Activated CD4-positive, CD25-positive, alpha-beta regulatory T cell treated with anti-CD3 and anti-CD28 coated beads, Interleukin-2, amount 50 U/mL, for 72 hours (primary cell): ENCODE measurements around the gene TPRKB.
"Not testable (repeated sequence)": the region's sequence is repeated elsewhere in the genome, so short reads cannot be mapped to it uniquely, and the experiment has no call there.

ENCODE experiments used
- DNase-seq: peaks from one replicate; pipeline ENCODE4 v3.0.0; 2021

Gene TPRKB

DNA sequence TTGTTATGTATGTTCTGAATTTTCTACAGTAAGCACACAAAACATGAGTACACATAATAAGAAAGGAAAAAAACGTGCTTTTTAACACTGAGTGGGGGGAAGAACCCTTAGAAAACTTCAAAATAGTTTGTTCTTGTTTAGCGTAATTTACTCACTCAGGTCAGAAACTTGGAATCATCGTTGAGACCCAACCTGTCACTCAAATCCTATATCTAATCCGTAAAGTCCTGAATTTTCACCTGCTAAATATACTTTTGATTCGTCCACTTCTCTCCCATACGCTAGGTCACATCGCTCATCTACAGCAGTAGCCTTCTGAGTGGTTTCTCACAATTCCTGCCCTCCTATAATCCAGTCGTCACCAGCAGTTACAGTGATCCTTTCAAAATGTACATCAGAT is 767 bp downstream of the TPRKB start:
- DNase-seq: no peak

DNA sequence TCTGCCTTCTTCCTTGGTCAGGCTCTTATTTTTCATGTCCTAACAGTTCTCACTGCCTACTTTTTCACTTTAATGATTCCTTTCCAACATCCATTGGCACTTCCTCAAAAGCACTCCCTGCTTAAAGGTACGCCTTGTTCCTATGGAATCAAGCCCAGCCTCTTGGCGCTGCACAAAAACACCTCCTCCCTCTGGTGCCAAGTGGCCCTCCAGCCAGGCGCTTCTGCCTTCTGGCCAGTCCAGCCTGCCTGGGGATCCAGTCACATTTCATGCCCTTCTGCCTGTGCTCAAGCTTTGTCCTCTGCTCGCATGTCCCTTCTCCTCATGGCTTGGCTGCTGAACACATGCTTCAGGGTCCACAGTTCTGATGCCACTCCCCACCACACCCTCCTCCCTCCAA is 6.3 kb downstream of the TPRKB start:
- DNase-seq: no peak

DNA sequence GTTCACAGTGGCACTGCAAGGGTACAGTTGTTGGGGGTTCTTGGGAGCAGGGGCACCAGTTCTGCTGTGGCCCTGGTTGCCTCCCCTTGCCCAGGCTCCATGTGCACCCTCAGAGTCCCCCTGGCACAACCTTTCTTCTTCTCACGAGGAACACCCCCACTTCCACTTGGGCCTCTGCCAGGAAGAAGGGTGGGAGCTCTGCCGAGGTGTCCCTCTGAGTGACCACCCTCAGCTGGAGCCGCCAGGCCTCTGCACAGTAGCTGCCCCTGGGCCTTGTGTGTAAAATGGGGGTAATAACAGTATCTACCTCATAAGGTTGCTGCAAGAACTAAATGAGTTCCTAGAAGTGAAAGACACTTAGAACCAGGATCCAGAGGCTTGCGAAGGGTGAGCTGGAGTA is 8.4 kb downstream of the TPRKB start:
- DNase-seq: no peak

DNA sequence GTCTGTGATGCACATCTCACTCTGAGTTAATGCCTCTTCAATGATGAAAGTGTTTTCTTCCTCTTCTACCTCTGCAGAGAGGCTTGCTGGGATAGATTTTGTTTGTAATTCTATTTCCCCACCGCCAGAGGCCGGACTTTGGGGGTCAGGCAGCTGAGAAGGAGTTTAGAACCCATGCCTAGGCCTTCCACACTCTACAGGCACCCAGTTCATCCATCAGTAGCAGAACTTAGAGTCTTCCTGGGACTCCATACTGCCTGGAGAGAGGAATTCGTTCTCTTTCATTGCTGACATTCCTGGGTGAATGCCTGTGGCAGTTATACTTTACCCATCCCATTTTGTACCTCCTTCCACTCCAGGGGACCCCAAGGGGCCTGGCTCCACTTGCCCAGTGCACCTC is 9.1 kb downstream of the TPRKB start:
- no peak for DNase-seq

DNA sequence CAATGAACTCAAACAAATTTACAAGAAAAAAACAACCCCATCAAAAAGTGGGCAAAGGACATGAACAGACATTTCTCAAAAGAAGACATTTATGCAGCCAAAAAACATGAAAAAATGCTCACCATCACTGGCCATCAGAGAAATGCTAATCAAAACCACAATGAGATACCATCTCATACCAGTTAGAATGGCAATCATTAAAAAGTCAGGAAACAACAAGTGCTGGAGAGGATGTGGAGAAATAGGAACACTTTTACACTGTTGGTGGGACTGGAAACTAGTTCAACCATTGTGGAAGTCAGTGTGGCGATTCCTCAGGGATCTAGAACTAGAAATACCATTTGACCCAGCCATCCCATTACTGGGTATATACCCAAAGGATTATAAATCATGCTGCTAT is 10.5 kb downstream of the TPRKB start:
- not testable (repeated sequence) for DNase-seq

DNA sequence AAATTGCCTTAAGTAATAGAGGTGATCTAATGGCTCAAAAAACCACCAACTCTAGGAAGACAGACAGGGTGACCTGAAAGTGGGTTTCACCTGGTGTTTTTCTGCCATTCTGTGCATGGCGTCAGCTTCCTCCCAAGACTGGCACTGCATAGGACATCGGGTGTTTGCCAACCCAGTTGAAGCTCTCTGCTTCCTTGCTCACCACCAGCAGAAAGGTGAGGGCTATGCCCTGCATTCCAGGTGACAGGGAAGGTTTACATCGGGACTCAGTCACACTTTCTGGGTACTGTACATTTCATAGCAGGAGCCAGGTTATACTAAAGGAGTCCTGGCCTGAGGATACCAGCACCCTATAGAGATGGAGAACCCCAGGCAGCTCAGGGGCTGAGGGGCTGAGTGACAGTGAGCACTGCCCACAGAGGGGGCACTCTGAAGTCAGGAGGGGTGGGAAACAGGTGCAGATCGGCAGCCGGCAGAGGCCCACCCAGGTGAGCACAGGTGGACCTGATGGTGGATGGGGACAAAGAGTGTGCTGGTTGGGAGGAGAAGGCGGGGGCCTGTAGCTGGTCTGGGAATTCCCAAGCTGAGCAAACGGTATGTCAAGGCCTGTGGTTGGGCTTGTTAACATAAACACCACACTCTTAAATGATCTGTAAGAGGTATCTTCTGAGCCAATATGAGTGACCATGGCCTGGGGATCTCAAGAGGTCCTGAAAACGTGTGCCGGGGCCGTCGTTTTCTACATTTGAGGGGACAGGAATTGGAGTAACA is 18.1 kb downstream of the TPRKB start:
- no peak for DNase-seq

DNA sequence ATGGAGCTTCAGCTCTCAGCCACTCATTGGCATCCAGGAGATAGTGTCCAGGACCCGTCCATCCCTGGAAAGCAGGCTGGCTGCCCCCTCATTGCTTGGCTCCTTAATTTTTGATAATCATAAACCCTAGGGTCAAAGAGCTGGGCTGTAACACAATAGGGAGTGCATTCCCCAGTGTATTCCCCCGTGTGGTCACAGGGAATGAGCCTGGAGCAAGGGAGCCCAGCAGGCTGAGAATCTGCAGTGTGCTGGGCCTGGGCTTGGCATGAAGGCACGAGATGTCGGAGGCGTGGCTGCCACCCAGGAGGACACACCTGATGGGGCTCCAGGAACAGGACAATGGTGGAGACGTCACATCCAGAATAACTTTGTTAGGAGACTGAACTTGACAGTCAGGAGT is 18.7 kb downstream of the TPRKB start:
- DNase-seq: no peak

DNA sequence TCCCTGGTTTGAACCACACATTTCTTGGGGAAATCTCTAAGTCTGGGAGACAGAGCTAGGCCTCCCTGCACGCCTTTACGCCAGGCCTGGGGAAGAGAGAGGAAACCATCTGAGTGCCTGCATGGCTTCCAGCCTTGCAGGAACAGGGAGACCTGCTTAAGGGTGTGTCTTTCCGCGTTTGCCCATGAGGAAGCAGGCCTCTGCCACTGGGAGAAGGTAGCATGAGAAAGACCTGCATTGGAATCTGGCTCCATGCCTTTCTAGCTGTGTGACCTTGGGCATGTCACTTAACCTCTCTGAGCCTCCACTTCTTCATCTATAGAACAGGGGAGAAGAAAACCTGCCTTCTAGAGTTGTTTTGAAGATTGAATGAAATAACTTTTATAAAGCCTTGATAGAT is 19.4 kb downstream of the TPRKB start:
- not testable (repeated sequence) for DNase-seq

DNA sequence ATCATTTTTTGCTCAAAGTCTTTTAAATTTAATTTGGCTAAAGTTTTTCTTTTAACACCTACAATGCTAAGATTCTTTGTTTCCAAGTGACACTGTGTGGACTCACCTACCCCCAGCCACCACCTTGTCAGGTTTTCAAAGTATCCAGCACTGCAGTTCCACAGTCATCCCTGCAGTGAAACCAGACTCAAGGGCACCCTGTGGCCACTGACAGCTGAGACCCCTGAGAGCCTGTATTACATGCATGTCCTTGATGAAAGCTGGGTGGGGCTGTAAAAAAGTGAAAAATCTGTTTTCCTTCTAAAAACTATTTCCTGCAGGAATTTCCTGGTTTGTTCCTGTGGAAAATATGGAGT is 19.9 kb downstream of the TPRKB start:
- DNase-seq: no peak

DNA sequence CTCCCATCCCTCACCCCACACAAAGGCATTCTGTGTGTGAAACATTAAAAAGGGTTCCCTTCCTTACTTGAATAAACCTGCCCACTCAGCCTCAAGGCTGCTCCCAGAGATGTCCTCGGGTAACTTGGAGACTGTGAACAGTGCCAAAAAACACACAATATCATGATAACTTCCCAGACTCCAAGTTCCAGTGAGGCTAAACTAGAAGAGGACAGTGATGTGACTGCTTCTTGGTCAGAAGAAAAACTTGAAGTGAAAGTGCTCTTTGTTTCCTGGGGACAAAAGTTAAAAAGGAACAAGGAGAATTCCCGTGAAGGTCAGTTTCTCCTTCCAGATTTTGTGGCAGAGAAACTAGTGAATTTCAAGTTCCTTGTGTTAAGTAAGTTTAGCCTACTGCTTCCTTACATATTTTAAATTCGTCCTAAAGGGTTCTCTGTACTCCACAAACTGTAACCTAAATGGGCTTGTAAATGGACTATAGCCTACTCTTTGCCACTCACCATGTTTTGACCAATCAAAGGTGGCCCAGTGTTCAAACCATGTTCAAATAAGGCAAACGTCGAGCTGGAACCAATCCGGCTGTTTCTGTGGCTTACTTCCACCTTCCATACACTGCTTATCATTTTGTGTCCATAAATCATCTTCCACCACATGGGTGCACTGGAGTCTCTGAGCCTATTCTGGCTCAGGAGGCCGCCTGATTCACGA is 20.4 kb downstream of the TPRKB start:
- DNase-seq: no peak

DNA sequence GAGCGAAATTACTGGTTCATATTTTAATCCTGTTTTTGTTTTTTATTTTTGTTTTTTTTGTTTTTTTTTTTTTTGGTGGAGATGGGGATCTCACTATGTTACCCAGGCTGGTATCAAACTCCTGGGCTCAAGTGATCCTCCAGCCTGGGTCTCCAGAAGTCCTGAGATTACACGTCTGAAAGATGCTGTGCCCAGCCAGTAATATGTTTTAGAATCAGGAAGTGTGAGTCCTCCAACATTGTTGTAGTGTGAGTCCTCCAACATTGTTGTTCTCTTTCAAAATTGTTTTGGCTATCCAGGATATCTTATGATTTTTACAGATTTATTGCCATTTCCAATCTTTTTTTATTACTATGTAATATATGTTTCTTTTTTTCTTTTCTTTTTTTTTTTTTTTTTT is 23.1 kb downstream of the TPRKB start:
- no peak for DNase-seq

DNA sequence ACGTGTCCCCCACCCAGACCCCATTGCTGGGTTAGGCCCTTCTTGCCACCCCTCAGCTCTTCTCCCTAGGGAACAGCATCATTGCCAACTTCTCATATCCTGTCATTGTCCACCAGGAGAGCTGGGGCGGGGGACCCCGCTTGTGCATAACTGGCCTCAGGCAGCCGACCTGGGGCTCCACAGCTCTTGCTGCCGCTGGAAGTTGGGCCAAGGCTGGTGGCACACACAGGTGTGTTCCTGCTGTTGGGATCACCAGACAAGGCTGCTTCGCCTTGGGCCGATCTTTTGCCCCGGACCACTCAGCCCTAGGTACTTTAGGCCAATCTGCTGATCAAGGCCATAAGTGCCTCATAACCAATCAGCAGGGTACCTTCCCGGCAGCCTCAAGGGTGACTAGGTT is 28.6 kb downstream of the TPRKB start:
- DNase-seq: no peak

DNA sequence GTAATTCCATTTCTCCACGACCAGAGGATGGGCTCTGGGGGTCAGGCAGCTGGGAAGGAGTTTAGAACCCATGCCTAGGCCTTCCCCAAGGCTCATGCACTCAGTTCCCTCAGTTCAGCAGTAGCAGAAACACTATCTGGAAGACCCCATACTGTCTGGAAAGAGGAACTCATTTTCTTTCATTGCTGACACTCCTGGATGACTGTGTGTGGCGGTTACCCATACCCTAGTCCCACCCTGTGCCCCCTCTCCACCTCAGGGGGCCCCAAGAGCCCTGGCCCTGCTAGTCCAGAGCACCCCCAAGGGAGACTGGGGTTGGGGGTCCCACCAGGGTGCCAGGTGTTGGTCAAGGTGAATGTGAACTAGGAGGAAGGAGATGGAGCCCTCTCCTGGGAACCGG is 29.5 kb downstream of the TPRKB start:
- no peak for DNase-seq

DNA sequence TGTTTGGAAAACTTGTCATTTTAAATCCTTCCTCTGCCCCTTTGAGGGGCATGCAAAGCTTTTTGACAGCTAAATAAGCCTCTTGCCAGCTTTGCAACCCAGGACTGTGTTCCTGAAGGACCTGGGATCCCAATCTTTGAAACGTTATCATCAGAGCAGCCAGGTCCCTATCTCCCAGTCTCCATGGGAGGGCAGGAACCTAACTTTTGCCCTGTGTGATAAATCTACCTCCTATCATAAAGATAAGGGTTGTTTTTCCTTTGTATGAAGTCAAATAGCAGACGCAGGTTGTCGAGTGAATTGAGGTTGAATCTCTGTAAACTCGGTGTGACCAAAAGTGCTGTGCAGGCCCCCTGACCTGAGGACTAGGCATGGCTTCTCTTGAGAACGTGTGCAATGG is 30.1 kb downstream of the TPRKB start:
- DNase-seq: no peak

DNA sequence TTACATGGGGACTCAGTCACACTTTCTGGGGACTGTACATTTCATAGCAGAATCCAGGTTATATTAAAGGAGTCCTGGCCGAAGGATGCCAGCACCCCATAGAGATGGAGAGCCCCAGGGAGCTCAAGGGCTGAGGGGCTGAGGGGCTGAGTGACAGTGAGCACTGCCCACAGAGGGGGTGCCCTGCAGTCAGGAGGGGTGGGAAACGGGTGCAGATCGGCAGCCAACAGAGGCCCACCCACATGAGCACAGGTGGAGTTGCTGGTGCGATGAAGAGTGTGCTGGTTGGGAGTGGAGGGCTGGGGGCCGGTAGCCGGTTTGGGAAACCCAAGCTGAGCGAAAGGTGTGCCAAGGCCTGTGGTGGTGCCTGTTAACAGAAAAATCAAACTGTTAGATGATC is 32.1 kb downstream of the TPRKB start:
- DNase-seq: no peak

DNA sequence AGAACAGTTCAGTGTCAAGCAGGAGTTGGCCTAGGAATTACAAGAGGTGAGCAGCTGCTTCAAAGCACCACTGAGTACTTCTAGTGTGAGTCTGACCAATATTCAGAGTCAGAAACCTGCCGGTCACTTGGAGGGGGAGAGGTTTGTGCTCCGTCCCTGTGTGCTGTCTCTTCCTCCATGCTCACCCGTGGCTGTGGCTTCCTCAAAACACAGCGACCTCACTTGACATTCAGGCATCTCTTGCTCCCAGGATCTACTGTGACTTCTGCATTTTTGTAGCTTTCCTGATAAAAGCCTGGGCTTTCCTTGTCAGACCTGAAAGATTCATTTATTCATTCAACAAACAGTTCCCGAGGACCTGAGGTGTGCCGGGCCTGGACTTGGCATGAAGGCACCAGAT is 32.9 kb downstream of the TPRKB start:
- no peak for DNase-seq

DNA sequence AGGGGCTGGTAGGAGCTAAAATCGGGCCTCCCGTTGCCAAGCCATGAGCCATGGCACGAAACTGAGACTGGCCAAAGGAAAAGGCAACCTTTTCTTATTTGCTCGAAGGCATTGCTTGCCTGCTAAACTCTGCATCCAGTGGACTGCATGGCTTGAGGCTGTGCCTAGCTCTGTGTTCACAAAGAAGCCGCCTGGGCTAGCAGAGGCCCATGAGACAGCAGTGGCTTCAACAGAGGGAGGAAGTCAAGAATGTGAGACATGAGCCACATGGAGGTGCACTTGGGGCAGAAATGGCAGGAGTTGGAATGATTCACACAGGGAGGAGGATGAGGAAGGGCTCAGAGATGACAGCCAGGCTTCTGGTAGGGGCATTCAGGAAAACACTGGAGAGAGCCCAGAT is 33.5 kb downstream of the TPRKB start:
- no peak for DNase-seq

DNA sequence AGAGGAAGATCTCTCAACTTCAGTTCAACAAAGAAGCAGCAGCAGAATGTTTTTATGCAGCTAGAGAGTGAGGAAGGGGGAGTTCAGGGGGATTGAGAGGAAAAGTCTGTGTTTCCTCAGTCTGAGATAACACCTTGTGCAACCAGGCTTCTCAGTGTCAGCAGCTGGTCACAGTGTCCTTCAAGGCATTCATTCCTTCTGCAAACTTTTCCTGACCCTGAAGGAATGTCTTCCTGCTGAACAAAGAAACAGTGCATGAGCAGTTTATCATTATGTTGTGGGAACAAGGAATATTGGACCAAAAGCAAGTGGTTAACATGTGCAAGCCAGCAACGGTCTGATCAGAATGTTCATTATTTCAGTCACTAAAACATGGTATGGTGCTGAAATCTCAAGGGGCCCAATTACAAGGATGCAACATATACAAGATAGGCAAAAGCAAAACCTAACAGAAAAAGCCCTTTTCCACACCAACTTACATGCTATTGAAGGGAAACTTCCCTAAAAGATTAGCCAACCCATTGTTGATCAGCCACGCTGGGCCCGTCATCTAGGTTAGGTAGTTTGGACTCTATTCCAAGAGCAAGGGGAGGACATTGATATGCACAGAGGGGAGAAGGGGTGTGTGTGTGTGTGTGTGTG is 34.2 kb downstream of the TPRKB start:
- not testable (repeated sequence) for DNase-seq

DNA sequence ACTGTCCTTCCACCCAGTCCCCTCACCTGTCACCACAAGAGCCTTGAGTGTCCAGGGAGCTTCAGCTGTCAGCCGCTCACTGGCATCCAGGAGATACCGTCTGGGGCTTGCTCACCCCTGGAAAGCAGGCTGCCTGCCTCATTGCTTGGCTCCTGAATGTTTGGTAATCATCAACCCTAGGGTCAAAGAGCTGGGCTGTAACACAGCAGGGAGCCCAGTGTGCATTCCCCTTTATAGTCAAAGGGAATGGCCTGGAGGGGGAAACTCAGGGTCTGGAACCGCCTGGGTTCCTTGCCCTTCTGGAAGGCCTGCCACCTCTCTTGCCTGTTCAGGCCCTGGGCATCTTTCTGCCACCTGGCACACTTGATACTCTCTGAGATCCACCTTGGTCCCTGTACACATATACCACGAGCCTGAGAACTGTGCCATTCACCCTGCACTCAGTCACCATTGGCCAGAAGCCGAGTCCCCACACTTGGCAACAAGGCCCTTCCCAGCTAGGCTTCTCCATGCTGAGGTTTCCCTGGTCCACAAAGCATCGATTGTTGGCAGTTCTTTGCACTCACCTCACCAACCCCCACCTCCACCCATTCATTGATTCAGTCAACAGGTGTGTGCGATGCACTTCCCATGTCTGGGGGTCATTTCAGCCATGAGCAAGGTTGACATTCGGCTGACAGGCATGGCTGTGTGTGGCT is 35.0 kb downstream of the TPRKB start:
- no peak for DNase-seq

DNA sequence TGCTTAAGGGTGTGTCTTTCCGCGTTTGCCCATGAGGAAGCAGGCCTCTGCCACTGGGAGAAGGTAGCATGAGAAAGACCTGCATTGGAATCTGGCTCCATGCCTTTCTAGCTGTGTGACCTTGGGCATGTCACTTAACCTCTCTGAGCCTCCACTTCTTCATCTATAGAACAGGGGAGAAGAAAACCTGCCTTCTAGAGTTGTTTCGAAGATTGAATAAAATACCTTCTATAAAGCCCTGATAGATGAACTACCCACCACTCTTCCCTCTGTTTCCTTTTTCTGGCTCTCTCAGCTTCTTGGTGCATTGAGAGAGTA is 35.7 kb downstream of the TPRKB start:
- DNase-seq: not testable (repeated sequence)

DNA sequence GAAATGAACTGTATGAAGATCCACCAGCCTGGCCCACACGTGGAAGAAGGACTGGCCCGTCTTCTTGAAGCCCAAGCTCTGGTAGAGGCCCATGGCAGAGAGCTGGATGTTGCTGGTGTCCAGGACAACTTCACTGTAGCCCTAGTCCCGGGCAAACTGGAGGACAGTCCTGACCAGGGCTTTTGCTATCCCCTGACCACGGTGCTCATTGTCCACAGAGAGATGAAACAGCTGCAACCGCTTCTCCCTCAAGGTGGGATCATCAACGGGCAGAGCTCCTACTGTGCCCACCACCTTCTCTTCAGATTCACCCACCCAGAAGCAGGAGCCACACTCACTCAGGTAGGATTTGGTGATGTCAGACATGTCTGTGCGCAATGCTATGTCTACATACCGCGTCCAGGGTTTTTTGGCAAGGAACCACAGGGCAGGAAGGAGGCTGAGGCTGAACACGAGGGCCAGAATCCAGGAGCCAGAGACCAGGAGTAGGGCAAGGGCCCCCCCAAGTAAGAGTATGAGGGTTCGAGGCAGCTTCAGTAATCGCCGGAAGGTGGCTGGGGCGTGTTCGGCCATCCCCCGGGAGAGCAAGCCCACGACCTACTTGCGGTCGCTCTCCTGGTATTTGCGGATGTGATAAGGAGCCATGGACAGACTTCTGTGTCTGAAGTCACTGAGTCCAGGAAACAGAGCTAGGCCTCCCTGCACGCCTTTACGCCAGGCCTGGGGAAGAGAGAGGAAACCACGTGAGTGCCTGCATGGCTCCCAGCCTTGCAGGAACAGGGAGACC is 36.3 kb downstream of the TPRKB start:
- no peak for DNase-seq

DNA sequence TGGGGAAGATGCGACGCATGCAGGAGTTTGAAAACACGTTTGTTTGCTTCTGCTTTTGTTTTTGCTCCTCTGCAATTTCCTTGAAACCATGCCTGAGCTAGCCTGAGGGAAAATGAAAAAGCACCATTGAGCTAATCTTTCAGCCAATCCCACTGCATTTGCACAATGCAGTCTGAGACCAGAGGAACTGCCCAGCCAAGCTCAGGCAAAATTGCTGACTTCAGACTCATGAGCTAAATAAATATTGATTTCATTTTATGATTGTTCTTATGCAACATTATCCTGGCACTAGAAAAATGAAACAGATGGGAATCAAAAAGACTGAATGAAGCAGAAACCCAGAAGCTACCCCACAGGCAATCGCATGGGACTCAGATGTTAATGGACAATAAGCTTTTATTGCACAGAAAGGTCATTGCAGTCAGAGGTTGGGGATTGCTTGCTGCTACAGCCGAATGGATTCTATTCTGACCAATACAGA is 37.0 kb downstream of the TPRKB start:
- DNase-seq: no peak

DNA sequence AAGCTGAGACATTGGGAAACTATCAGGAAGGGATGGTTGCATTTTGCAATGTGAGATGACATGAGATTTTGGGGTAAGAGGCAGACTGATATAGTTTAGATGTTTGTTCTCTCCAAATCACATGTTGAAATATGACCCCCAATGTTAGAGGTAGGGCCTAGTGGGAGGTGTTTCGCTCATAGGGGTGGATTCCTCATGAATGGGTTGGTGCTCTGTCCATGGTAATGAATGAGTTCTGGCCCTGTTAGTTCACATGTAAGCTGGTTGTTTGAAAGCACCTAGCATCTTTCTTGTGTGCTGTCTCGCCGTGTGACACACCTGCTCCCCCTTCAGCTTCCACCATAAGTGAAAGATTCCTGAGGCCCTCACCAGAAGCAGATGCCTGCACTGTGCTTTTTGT is 37.7 kb downstream of the TPRKB start:
- no peak for DNase-seq
